Rectal smooth muscle tissue (tissue), 1 donor: ENCODE measurements around the gene TM4SF18.
"Not testable (repeated sequence)": the region's sequence is repeated elsewhere in the genome, so short reads cannot be mapped to it uniquely, and the experiment has no call there.

Experiments used
- H3K27ac ChIP-seq: one replicate; pipeline ENCODE4 v1.7.0; 2013; ENCODE audit warnings: low read depth, low read length, inconsistent platforms
- H3K27me3 ChIP-seq: one replicate; pipeline ENCODE4 v1.7.0; 2013; ENCODE audit warnings: low read length; ENCODE audit not compliant: control insufficient read depth, insufficient read depth
- H3K36me3 ChIP-seq: one replicate; pipeline ENCODE4 v1.7.0; 2013; ENCODE audit warnings: low read length; ENCODE audit not compliant: control insufficient read depth, insufficient read depth
- H3K4me1 ChIP-seq: one replicate; pipeline ENCODE4 v1.7.0; 2013; ENCODE audit warnings: low read length; ENCODE audit not compliant: control insufficient read depth, insufficient read depth
- H3K4me3 ChIP-seq: one replicate; pipeline ENCODE4 v1.7.0; 2013; ENCODE audit warnings: low read length
- H3K9ac ChIP-seq: one replicate; pipeline ENCODE4 v1.7.0; 2013; ENCODE audit warnings: low read length

TM4SF18 gene

GRCh38 chr3:149362366-149362765 lies 28.9 kb upstream of the TM4SF18 start:
- H3K4me1 ChIP-seq = no peaks in the 10 kb centered on the region
- H3K36me3 ChIP-seq = no peaks in the 10 kb centered on the region
- H3K4me3 ChIP-seq = no peak overlapping the region
- H3K27me3 ChIP-seq = no peaks in the 10 kb centered on the region
- H3K27ac ChIP-seq = no peak overlapping the region
- H3K9ac ChIP-seq = no peak overlapping the region

GRCh38 chr3:149356630-149357029 lies 23.2 kb upstream of the TM4SF18 start:
- H3K27ac ChIP-seq = no peak overlapping the region

GRCh38 chr3:149356044-149356592 lies 22.7 kb upstream of the TM4SF18 start:
- no peak overlapping the region for H3K27ac ChIP-seq
- no peak overlapping the region for H3K9ac ChIP-seq
- no peaks in the 10 kb centered on the region for H3K27me3 ChIP-seq
- no peaks in the 10 kb centered on the region for H3K36me3 ChIP-seq
- H3K4me1 ChIP-seq = no peaks in the 10 kb centered on the region
- no peak overlapping the region for H3K4me3 ChIP-seq

More at GRCh38 chr3:149356630-149357029, 23.2 kb upstream of the TM4SF18 start:
- H3K36me3 ChIP-seq = no peaks in the 10 kb centered on the region
- no peak overlapping the region for H3K9ac ChIP-seq
- H3K4me3 ChIP-seq = no peak overlapping the region
- H3K27me3 ChIP-seq = no peaks in the 10 kb centered on the region
- no peaks in the 10 kb centered on the region for H3K4me1 ChIP-seq

GRCh38 chr3:149353581-149354184 lies 20.2 kb upstream of the TM4SF18 start:
- no peak overlapping the region for H3K27ac ChIP-seq
- H3K27me3 ChIP-seq = no peaks in the 10 kb centered on the region

GRCh38 chr3:149352556-149352955 lies 19.1 kb upstream of the TM4SF18 start:
- H3K27ac ChIP-seq = no peak overlapping the region

More at GRCh38 chr3:149353581-149354184, 20.2 kb upstream of the TM4SF18 start:
- Histone ChIP-seq H3K9ac (no peak overlapping the region), H3K4me1 (no peaks in the 10 kb centered on the region), H3K4me3 (no peak overlapping the region), H3K36me3 (no peaks in the 10 kb centered on the region)

GRCh38 chr3:149343951-149344350 lies 10.5 kb upstream of the TM4SF18 start:
- no peaks in the 10 kb centered on the region for H3K27me3 ChIP-seq
- H3K27ac ChIP-seq = no peak overlapping the region
- no peak overlapping the region for H3K4me3 ChIP-seq
- no peaks in the 10 kb centered on the region for H3K4me1 ChIP-seq
- no peaks in the 10 kb centered on the region for H3K36me3 ChIP-seq
- no peak overlapping the region for H3K9ac ChIP-seq

More at GRCh38 chr3:149352556-149352955, 19.1 kb upstream of the TM4SF18 start:
- Histone ChIP-seq H3K4me3 (no peak overlapping the region), H3K36me3 (no peaks in the 10 kb centered on the region), H3K4me1 (no peaks in the 10 kb centered on the region), H3K9ac (no peak overlapping the region), H3K27me3 (no peaks in the 10 kb centered on the region)

- Histone ChIP-seq H3K4me1 (no peaks in the 10 kb centered on the region), H3K27ac (no peak overlapping the region), H3K9ac (no peak overlapping the region), H3K36me3 (no peaks in the 10 kb centered on the region), H3K4me3 (no peak overlapping the region), H3K27me3 (no peaks in the 10 kb centered on the region)
These were observed 9.3 kb upstream of the TM4SF18 start for GRCh38 chr3:149342413-149343380.

GRCh38 chr3:149340310-149340933 lies 7.0 kb upstream of the TM4SF18 start:
- Histone ChIP-seq H3K27me3 (no peaks in the 10 kb centered on the region), H3K36me3 (no peaks in the 10 kb centered on the region), H3K4me3 (no peak overlapping the region), H3K4me1 (no peaks in the 10 kb centered on the region), H3K9ac (no peak overlapping the region), H3K27ac (peak overlapping the region; percentile 42)

GRCh38 chr3:149339931-149340309 lies 6.5 kb upstream of the TM4SF18 start:
- Histone ChIP-seq H3K9ac (no peak overlapping the region), H3K27ac (peak overlapping the region; percentile 42), H3K27me3 (no peaks in the 10 kb centered on the region), H3K36me3 (no peaks in the 10 kb centered on the region), H3K4me1 (no peaks in the 10 kb centered on the region), H3K4me3 (no peak overlapping the region)

GRCh38 chr3:149337486-149337885 lies 4.0 kb upstream of the TM4SF18 start:
- not testable (repeated sequence) for H3K27ac ChIP-seq, H3K36me3 ChIP-seq, H3K4me1 ChIP-seq, H3K9ac ChIP-seq, H3K4me3 ChIP-seq, H3K27me3 ChIP-seq

- Histone ChIP-seq H3K36me3 (no peaks in the 10 kb centered on the region), H3K4me1 (no peaks in the 10 kb centered on the region), H3K4me3 (no peak overlapping the region), H3K27ac (no peak overlapping the region), H3K9ac (no peak overlapping the region), H3K27me3 (no peaks in the 10 kb centered on the region)
These were observed 3.5 kb upstream of the TM4SF18 start for GRCh38 chr3:149336925-149337324.

- no peak overlapping the region for H3K4me3 ChIP-seq
- H3K36me3 ChIP-seq = no peaks in the 10 kb centered on the region
- H3K9ac ChIP-seq = no peak overlapping the region
- no peaks in the 10 kb centered on the region for H3K4me1 ChIP-seq
- no peaks in the 10 kb centered on the region for H3K27me3 ChIP-seq
- H3K27ac ChIP-seq = no peak overlapping the region
These were observed 665 bp downstream of the TM4SF18 start for GRCh38 chr3:149332771-149333170.
